Measurements from ENCODE around the gene SUSD6. TPM values are rescaled to one million over a fixed set of nuclear protein-coding genes. Genes with fewer than 3 reads are reported as not detected.
"Not testable (repeated sequence)": the region's sequence is repeated elsewhere in the genome, so short reads cannot be mapped to it uniquely, and the experiment has no call there.

The SUSD6 gene
- polyA plus RNA-seq, 4 donors = 18.5 to 28.3 (median 21.4) TPM

DNA sequence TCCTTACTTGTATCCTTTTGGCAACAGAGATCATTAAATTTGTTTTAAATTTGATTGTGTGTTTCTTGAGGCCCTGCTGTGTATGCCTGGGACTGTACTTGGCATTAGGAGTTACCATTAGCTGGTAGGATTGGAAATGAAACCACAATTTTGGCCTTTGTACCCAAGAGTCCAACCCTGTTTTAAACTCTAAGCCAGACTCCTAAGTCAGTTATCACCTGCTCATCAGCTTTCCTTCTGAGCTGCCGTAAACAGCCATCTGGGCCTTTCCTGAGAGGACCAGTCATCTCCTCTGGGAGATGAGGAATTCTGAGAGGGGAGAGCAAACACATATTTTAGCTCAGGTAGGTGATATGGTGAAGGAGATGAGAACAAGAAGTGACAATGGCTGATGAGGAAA lies 81.2 kb downstream of the SUSD6 start:
- no peak for DNase-seq (ENCODE audit: low read depth in 4 of 4, low spot score in 3 of 4)

DNA sequence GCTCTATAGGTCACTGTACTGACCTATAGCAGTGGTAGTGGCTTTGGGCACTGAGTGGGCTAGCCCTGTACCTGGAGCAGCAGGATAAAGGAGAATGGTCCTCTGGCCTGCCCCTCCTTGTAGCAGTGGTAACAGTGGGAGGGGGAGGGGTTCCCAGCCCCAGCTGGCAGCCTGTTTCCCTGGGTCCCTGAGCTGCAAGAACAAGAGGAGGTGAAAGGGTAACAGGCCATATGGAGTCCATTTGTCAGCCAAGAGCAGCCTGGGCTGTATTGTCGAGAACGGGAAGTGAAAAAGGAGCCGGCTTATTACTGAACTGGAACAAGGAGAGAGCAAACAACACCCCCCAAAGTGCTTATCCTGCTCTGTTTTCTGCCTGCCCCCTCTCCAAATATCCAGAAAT lies 81.7 kb downstream of the SUSD6 start:
- DNase-seq (ENCODE audit: low read depth in 4 of 4, low spot score in 3 of 4) = peak in 1 of 4 donors; percentile 56

DNA sequence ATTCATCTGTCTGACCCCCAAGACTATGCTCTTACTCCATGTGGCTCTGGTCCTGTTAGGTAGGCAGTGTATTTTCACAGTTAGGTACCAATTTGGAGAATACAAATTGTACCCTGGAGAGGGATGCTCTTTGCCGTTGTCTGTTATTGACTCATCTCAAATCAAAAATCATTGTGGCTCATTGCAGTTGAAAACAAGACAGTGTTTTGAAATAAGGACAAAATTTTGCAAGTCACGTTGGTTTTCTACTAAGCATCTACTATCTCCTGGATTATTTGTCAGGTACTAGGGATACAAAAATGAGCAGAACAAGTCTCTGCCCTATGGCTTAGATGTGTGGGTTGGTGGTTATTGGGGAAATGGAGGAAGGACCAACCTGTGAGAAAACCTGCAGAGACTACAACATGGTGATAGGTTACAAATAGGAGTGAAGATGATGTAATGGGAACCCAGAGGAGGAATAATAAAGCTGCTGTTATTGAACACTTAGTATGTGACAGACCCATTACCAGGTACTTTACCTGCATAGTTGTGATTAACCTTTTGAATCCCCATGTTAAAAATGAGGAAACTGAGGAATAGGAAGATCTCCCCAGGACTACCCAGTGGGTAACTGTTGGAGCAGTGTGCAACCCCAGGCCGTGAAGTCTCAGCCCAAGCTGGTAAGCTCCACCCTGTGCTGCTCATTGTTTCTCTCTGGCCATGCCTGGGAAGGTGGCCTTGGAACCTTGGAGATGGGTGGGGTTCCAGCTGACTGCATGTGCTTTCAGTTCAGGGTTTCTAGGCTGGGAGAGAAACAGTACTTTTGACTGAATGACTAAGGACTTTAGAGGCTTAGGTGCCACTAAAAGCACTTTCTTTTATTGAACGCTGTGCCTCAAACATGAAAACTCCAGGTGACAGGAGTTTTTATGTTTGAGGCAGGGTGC lies 82.7 kb downstream of the SUSD6 start:
- no peak for DNase-seq (ENCODE audit: low read depth in 4 of 4, low spot score in 3 of 4)

DNA sequence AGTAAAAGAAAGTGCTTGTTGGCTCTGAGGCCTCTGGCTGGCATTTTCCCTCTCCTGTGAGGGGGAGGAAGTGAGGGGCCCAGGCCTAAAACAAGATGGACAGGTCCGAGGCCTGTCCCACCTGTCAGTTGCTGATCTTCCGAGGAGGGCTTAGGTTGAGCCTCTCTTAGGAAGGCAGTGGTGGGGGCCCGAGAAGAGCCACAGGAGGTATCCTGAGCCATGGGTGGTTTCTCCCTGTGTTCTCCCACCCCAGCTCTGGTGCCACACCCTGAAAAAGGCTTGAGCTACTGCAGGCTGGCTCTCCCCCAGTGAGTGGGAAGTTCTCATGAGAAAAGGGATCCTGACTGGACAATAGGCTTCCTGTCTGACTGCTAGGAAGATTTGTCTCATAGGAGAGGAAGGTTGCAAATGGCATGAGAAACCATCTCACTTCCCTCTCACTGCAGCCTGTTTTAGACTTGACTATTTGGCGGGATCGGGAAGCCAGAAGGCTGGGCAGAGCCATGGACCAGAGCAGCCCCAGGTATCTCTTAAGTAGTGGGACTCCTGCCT lies 83.4 kb downstream of the SUSD6 start:
- DNase-seq (ENCODE audit: low read depth in 4 of 4, low spot score in 3 of 4) = no peak

- DNase-seq (ENCODE audit: low read depth in 4 of 4, low spot score in 3 of 4) = no peak
These were observed 84.2 kb downstream of the SUSD6 start for GRCh38 chr14:69695322-69696203.

GRCh38 chr14:69696204-69696527 lies 84.8 kb downstream of the SUSD6 start:
- no peak for DNase-seq (ENCODE audit: low read depth in 4 of 4, low spot score in 3 of 4)

- no peak for DNase-seq (ENCODE audit: low read depth in 4 of 4, low spot score in 3 of 4)
These were observed 85.5 kb downstream of the SUSD6 start for GRCh38 chr14:69696633-69697557.

DNA sequence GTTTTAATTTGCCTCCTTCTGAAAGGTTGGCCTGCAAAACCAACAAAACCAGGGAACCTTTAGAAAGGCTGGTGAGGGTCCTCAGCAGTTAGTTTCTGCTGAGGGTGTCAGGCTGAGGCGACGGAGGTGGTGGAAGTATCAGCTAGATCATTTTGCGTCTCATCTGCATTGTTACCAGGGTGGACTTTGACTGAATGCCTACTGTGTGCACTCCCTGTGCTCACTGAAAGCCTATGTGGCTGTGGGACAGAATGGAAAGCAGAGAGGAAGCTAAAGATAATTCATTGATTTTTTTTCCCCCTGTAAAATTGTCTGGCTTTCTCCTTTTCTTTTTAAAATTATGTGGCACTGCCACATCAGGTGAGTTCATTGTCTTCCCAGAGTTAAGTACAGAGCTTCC lies 87.2 kb downstream of the SUSD6 start:
- DNase-seq (ENCODE audit: low read depth in 4 of 4, low spot score in 3 of 4) = no peak

GRCh38 chr14:69699243-69699642 lies 87.8 kb downstream of the SUSD6 start:
- DNase-seq (ENCODE audit: low read depth in 4 of 4, low spot score in 3 of 4) = not testable (repeated sequence)

DNA sequence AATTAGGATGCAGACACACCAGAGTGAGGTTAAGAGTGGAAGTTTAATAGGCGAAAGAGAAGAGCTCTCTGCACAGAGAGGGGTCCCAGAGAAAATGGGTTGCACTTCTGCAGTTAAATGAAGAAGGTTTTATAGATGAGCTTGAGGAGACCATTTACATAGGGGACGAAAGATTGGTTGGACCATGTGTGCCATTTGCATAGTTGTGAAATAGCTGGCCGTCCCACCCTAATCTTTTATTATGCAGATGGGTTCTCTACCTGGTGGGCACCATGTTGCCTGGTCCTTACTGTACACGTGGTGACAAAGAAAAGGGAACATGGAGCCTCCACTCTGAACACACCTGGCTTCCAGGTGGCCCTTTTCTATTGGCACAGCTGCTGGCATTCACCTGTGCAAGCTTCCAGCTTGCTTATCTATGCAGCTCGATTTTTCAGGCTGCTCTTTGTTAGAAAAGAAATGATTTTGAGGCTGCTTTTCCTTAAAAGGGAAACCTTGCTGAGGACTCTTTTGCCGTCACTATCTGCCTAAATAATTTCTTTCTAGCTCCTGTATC lies 88.4 kb downstream of the SUSD6 start:
- DNase-seq (ENCODE audit: low read depth in 4 of 4, low spot score in 3 of 4) = no peak

GRCh38 chr14:69700575-69700974 lies 89.2 kb downstream of the SUSD6 start:
- no peak for DNase-seq (ENCODE audit: low read depth in 4 of 4, low spot score in 3 of 4)

GRCh38 chr14:69701291-69701690 lies 89.9 kb downstream of the SUSD6 start:
- no peak for DNase-seq (ENCODE audit: low read depth in 4 of 4, low spot score in 3 of 4)

- DNase-seq (ENCODE audit: low read depth in 4 of 4, low spot score in 3 of 4) = no peak
These were observed 90.5 kb downstream of the SUSD6 start for GRCh38 chr14:69701857-69702256.

- DNase-seq (ENCODE audit: low read depth in 4 of 4, low spot score in 3 of 4) = no peak
These were observed 91.9 kb downstream of the SUSD6 start for GRCh38 chr14:69703047-69704039.

GRCh38 chr14:69704319-69704718 lies 92.9 kb downstream of the SUSD6 start:
- no peak for DNase-seq (ENCODE audit: low read depth in 4 of 4, low spot score in 3 of 4)

- DNase-seq (ENCODE audit: low read depth in 4 of 4, low spot score in 3 of 4) = no peak
These were observed 94.3 kb downstream of the SUSD6 start for GRCh38 chr14:69705706-69706105.

DNA sequence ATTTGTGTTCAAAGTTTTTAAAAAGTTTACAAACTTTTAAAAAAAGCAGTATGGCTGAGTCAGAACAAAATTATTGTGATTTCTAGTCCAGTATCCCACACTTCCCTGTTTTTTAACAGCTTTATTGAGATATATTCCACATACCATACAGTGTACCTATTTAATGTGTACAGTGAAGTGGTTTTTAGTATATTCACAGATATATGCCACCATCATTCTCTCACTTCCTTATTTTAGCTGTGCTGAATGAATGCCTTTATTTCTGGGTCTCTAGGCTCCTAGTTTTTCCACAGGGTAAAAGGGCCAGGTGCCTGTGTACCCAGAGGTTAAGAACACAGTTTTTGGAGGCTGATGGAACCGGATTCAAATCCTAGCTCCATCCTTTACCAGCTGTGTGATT lies 96.7 kb downstream of the SUSD6 start:
- no peak for DNase-seq (ENCODE audit: low read depth in 4 of 4, low spot score in 3 of 4)

GRCh38 chr14:69708586-69709560 lies 97.5 kb downstream of the SUSD6 start:
- no peak for DNase-seq (ENCODE audit: low read depth in 4 of 4, low spot score in 3 of 4)
